HG02571 (cell line): Measurements from ENCODE around the gene MED1.
A peak's percentile ranks its signal among the peaks of the same experiment; 100 is the strongest.
"Not testable (repeated sequence)": the region's sequence is repeated elsewhere in the genome, so short reads cannot be mapped to it uniquely, and the experiment has no call there.

ENCODE experiments used
- ATAC-seq: cut with Tn5 transposase; IDR thresholded peaks from one replicate; pipeline ENCODE4 v1.9.1; 2021; ENCODE audit warnings: mild to moderate bottlenecking, moderate library complexity; ENCODE audit not compliant: unreplicated experiment

MED1 gene

GRCh38 chr17:39450847-39451581 is at the start of gene MED1:
Gene MED1, minus strand, starts transcription at chr17:39451263. Its CDS starts 201 bp downstream, at chr17:39451062.
- peak; percentile 82 for ATAC-seq

- not testable (repeated sequence) for ATAC-seq
These were observed 45.9 kb upstream of the MED1 start for GRCh38 chr17:39496921-39497320.

- ATAC-seq, result no peak
These were observed 36.9 kb upstream of the MED1 start for GRCh38 chr17:39487946-39488345.

- not testable (repeated sequence) for ATAC-seq
These were observed 36.4 kb upstream of the MED1 start for GRCh38 chr17:39487490-39487889.

GRCh38 chr17:39486242-39486641 is 35.2 kb upstream of the MED1 start:
- ATAC-seq, result no peak

GRCh38 chr17:39485555-39485954 is 34.5 kb upstream of the MED1 start:
- ATAC-seq, result no peak

- ATAC-seq, result peak; percentile 63
These were observed 33.1 kb upstream of the MED1 start for GRCh38 chr17:39484178-39484577.

GRCh38 chr17:39483506-39483905 is 32.4 kb upstream of the MED1 start:
- no peak for ATAC-seq

- not testable (repeated sequence) for ATAC-seq
These were observed 28.6 kb upstream of the MED1 start for GRCh38 chr17:39479631-39480030.

GRCh38 chr17:39473310-39473709 is 22.2 kb upstream of the MED1 start:
- ATAC-seq, result no peak

- ATAC-seq, result not testable (repeated sequence)
These were observed 17.5 kb upstream of the MED1 start for GRCh38 chr17:39468610-39469009.

GRCh38 chr17:39464639-39465181 is 13.6 kb upstream of the MED1 start:
- not testable (repeated sequence) for ATAC-seq

- no peak for ATAC-seq
These were observed 11.7 kb upstream of the MED1 start for GRCh38 chr17:39462631-39463375.

GRCh38 chr17:39461926-39462569 is 11.0 kb upstream of the MED1 start:
- peak; percentile 8 for ATAC-seq

- ATAC-seq, result peak; percentile 63
These were observed 10.3 kb upstream of the MED1 start, which contains the start of gene CDK12 for GRCh38 chr17:39461113-39461925. Gene CDK12, plus strand, starts transcription at chr17:39461486. Its CDS starts 586 bp downstream, at chr17:39462072.

GRCh38 chr17:39455919-39456318 is 4.9 kb upstream of the MED1 start:
- no peak for ATAC-seq

- no peak for ATAC-seq
These were observed 1.0 kb downstream of the MED1 start for GRCh38 chr17:39450051-39450450.

- no peak for ATAC-seq
These were observed 3.5 kb downstream of the MED1 start for GRCh38 chr17:39447561-39447960.

- no peak for ATAC-seq
These were observed 7.7 kb downstream of the MED1 start for GRCh38 chr17:39443326-39443725.

GRCh38 chr17:39439868-39440267 is 11.2 kb downstream of the MED1 start:
- not testable (repeated sequence) for ATAC-seq
